SIG-M5 (cell line): ENCODE results near the gene SNAPC1.
"Not testable (repeated sequence)": the region's sequence is repeated elsewhere in the genome, so short reads cannot be mapped to it uniquely, and the experiment has no call there.

Experiments used
- DNase-seq: peaks from one replicate; lab custom pipeline; 2025; lab: John Stamatoyannopoulos, UW

Gene SNAPC1

GRCh38 chr14:61749867-61750266 is 12.4 kb upstream of the SNAPC1 start:
- DNase-seq: no peak

- DNase-seq: peak; percentile 45
Observed at GRCh38 chr14:61750708-61751474, 11.3 kb upstream of the SNAPC1 start.

- no peak for DNase-seq
Observed at GRCh38 chr14:61751475-61751989, 10.7 kb upstream of the SNAPC1 start.

GRCh38 chr14:61752626-61753025 is 9.6 kb upstream of the SNAPC1 start:
- peak; percentile 43 for DNase-seq

- no peak for DNase-seq
Observed at GRCh38 chr14:61753631-61754030, 8.6 kb upstream of the SNAPC1 start.

- no peak for DNase-seq
Observed at GRCh38 chr14:61754627-61755381, 7.4 kb upstream of the SNAPC1 start.

GRCh38 chr14:61755382-61755742 is 6.9 kb upstream of the SNAPC1 start:
- not testable (repeated sequence) for DNase-seq

GRCh38 chr14:61756135-61756534 is 6.1 kb upstream of the SNAPC1 start:
- no peak for DNase-seq

- DNase-seq: no peak
Observed at GRCh38 chr14:61759878-61760277, 2.3 kb upstream of the SNAPC1 start.

GRCh38 chr14:61761557-61761956 is 663 bp upstream of the SNAPC1 start:
- DNase-seq: no peak

- no peak for DNase-seq
Observed at GRCh38 chr14:61764342-61765122, 2.3 kb downstream of the SNAPC1 start.

GRCh38 chr14:61765225-61765943 is 3.2 kb downstream of the SNAPC1 start:
- DNase-seq: no peak

- DNase-seq: no peak
Observed at GRCh38 chr14:61766151-61766550, 3.9 kb downstream of the SNAPC1 start.

- no peak for DNase-seq
Observed at GRCh38 chr14:61768240-61768639, 6.0 kb downstream of the SNAPC1 start.

GRCh38 chr14:61769893-61770292 is 7.7 kb downstream of the SNAPC1 start:
- no peak for DNase-seq

GRCh38 chr14:61774861-61775260 is 12.6 kb downstream of the SNAPC1 start:
- no peak for DNase-seq

- DNase-seq: no peak
Observed at GRCh38 chr14:61780125-61780524, 17.9 kb downstream of the SNAPC1 start.

- no peak for DNase-seq
Observed at GRCh38 chr14:61797309-61797708, 35.1 kb downstream of the SNAPC1 start.

GRCh38 chr14:61802010-61802568 is 39.9 kb downstream of the SNAPC1 start:
- DNase-seq: no peak

- DNase-seq: no peak
Observed at GRCh38 chr14:61803755-61804154, 41.5 kb downstream of the SNAPC1 start.

- DNase-seq: no peak
Observed at GRCh38 chr14:61805451-61805850, 43.2 kb downstream of the SNAPC1 start.
